ENCODE data around the gene SRP68. TPM values are rescaled to one million over a fixed set of nuclear protein-coding genes. Genes with fewer than 3 reads are reported as not detected.

Gene SRP68
- polyA plus RNA-seq, 3 donors, result 27.4 to 47.1 (median 42.1) TPM

GRCh38 chr17:76019833-76020467 lies 52.4 kb downstream of the SRP68 start:
- no peak overlapping the region for H3K9ac ChIP-seq (ENCODE audit: insufficient read depth, low read length, poor library complexity, severe bottlenecking)
- 92% methylated on average over 2 of the region's 6 CpGs for WGBS (ENCODE audit: insufficient coverage)

DNA sequence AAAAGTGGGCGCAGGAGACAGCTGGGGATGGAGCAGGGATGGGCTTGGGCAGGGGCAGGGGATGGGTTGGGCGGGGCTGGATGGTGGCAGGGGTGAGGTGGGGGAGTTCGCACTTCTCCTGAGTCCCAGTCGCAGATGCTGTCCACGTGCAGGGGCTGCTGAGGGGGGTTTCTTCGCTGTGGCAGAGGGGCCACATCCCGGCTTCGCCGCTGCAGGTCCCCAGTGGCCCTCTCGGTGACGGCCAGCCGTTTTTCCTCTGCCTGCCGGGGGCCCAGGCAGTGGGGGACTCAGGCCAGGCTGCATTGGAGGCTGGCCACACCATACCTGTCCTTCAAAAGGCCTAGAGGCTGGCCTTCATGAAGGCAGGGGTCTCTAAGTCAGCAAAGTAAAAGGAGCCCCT lies 53.5 kb downstream of the SRP68 start:
- no peak for TF ChIP-seq CTCF (IDR thresholded peaks at IDR 0.05)
- Histone ChIP-seq H3K36me3 (replicated peaks in 1 of 2; ENCODE audit: control insufficient read depth in 1 of 2, insufficient read depth in 2 of 2, low read length in 2 of 2) (no peaks in the 10 kb centered on the region), H3K27me3 (ENCODE audit: control insufficient read depth in 2 of 2, insufficient read depth in 2 of 2, low read length in 2 of 2) (no peaks in the 10 kb centered on the region), H3K79me2 (ENCODE audit: insufficient read depth, low read length) (no peaks in the 10 kb centered on the region), H3K27ac (ENCODE audit: low read depth in 1 of 2, low read length in 2 of 2) (no peak overlapping the region), H4K20me1 (ENCODE audit: insufficient read depth, low read length) (no peaks in the 10 kb centered on the region), H3K4me2 (replicated peaks; ENCODE audit: extremely low read depth, low read length, poor library complexity, severe bottlenecking) (no peak overlapping the region), H2AFZ (ENCODE audit: insufficient read depth, low read depth, low read length, poor library complexity, severe bottlenecking) (no peak overlapping the region), H3K9ac (ENCODE audit: insufficient read depth, low read length, poor library complexity, severe bottlenecking) (no peak overlapping the region), H3K9me3 (replicated peaks in 1 of 2; ENCODE audit: control insufficient read depth in 1 of 2, insufficient read depth in 1 of 2, low read length in 2 of 2) (no peaks in the 10 kb centered on the region), H3K4me3 (replicated peaks in 1 of 3; ENCODE audit: low read depth in 2 of 3, low read length in 3 of 3) (no peak overlapping the region), H3K4me1 (ENCODE audit: control insufficient read depth in 1 of 2, insufficient read depth in 2 of 2, low read length in 2 of 2) (no peaks in the 10 kb centered on the region)
- WGBS (ENCODE audit: insufficient coverage), result 95% methylated on average over 11 of the region's 13 CpGs
- no peak overlapping the region for H3K4me3 Mint-ChIP-seq
- no peak for DNase-seq
- H3K27me3 Mint-ChIP-seq (ENCODE audit: low read depth in 3 of 3), result peaks cover 0 to 33% (median 5%) of the 10 kb centered on the region in 3 donors
- no peaks in the 10 kb centered on the region for H3K36me3 Mint-ChIP-seq
- H3K27ac Mint-ChIP-seq, result no peak overlapping the region
- H3K9me3 Mint-ChIP-seq, result peaks cover 0 to 1% (median 0%) of the 10 kb centered on the region in 7 donors
- peaks cover 1% of the 10 kb centered on the region for H3K4me1 Mint-ChIP-seq
- intact Hi-C loops (cut with micrococcal nuclease), result no loop called here

More at GRCh38 chr17:76019833-76020467, 52.4 kb downstream of the SRP68 start:
- Mint-ChIP-seq H3K4me3 (no peak overlapping the region), H3K9me3 (peaks cover 0 to 1% (median 0%) of the 10 kb centered on the region in 7 donors), H3K27me3 (ENCODE audit: low read depth in 3 of 3) (peaks cover 0 to 29% (median 5%) of the 10 kb centered on the region in 3 donors), H3K4me1 (no peaks in the 10 kb centered on the region), H3K36me3 (no peaks in the 10 kb centered on the region), H3K27ac (no peak overlapping the region)
- Histone ChIP-seq H3K79me2 (ENCODE audit: insufficient read depth, low read length) (no peaks in the 10 kb centered on the region), H3K4me2 (replicated peaks; ENCODE audit: extremely low read depth, low read length, poor library complexity, severe bottlenecking) (no peak overlapping the region), H3K36me3 (replicated peaks in 1 of 2; ENCODE audit: control insufficient read depth in 1 of 2, insufficient read depth in 2 of 2, low read length in 2 of 2) (no peaks in the 10 kb centered on the region), H3K27me3 (ENCODE audit: control insufficient read depth in 2 of 2, insufficient read depth in 2 of 2, low read length in 2 of 2) (no peaks in the 10 kb centered on the region), H3K4me3 (replicated peaks in 1 of 3; ENCODE audit: low read depth in 2 of 3, low read length in 3 of 3) (no peak overlapping the region), H4K20me1 (ENCODE audit: insufficient read depth, low read length) (no peaks in the 10 kb centered on the region), H3K4me1 (ENCODE audit: control insufficient read depth in 1 of 2, insufficient read depth in 2 of 2, low read length in 2 of 2) (no peaks in the 10 kb centered on the region), H2AFZ (ENCODE audit: insufficient read depth, low read depth, low read length, poor library complexity, severe bottlenecking) (no peak overlapping the region), H3K9me3 (replicated peaks in 1 of 2; ENCODE audit: control insufficient read depth in 1 of 2, insufficient read depth in 1 of 2, low read length in 2 of 2) (no peaks in the 10 kb centered on the region), H3K27ac (ENCODE audit: low read depth in 1 of 2, low read length in 2 of 2) (no peak overlapping the region)
- intact Hi-C loops (cut with micrococcal nuclease), result no loop called here
- TF ChIP-seq CTCF (IDR thresholded peaks at IDR 0.05), result no peak
- DNase-seq, result no peak
